Measurements from ENCODE around the gene KHDRBS2.

The KHDRBS2 gene

DNA sequence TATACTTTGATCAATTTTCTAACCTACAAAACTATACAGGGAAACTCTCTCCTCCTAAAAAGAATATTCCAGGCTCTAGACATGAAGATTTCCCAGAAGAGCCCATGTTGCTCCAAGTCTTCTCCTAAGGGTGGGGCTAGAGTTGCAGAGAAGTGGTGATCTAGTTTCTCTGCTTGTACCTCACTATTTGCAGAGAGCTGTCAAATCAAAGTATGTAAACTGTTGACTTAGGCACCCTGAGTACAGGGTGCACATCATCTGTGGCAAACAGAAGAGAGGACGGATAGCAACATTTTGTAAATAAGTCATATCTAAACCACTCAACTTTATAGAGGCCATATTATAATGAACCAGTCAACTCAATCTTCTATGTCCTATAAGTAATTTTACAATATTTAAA lies 250.1 kb downstream of the KHDRBS2 start:
- no peak overlapping the region for H3K27ac ChIP-seq (ENCODE audit: low read length)
- no peaks in the 10 kb centered on the region for H3K9me3 ChIP-seq (ENCODE audit: insufficient read depth, low read length)
- H3K4me1 ChIP-seq (ENCODE audit: low read length), result peaks cover 6% of the 10 kb centered on the region
- TF ChIP-seq, protein P1, sequence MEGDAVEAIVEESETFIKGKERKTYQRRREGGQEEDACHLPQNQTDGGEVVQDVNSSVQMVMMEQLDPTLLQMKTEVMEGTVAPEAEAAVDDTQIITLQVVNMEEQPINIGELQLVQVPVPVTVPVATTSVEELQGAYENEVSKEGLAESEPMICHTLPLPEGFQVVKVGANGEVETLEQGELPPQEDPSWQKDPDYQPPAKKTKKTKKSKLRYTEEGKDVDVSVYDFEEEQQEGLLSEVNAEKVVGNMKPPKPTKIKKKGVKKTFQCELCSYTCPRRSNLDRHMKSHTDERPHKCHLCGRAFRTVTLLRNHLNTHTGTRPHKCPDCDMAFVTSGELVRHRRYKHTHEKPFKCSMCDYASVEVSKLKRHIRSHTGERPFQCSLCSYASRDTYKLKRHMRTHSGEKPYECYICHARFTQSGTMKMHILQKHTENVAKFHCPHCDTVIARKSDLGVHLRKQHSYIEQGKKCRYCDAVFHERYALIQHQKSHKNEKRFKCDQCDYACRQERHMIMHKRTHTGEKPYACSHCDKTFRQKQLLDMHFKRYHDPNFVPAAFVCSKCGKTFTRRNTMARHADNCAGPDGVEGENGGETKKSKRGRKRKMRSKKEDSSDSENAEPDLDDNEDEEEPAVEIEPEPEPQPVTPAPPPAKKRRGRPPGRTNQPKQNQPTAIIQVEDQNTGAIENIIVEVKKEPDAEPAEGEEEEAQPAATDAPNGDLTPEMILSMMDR (IDR thresholded peaks at IDR 0.05; ENCODE audit: low read depth, low read length), result no peak
- no peak for TF ChIP-seq EZH2phosphoT487 (IDR thresholded peaks at IDR 0.05; ENCODE audit: low read depth)
- H3K9ac ChIP-seq (ENCODE audit: low read length), result no peak overlapping the region
- H3K4me2 ChIP-seq (ENCODE audit: low read length), result no peak overlapping the region
- H3K27me3 ChIP-seq (ENCODE audit: low read depth, low read length), result no peaks in the 10 kb centered on the region
- no peaks in the 10 kb centered on the region for H4K20me1 ChIP-seq (ENCODE audit: insufficient read depth, low read length)
- H3K79me2 ChIP-seq (ENCODE audit: low read length), result no peaks in the 10 kb centered on the region
- no peaks in the 10 kb centered on the region for H3K36me3 ChIP-seq (replicated peaks; ENCODE audit: low read depth, low read length)
- no peak overlapping the region for H2AFZ ChIP-seq (ENCODE audit: low read depth, low read length)
- no peak overlapping the region for H3K4me3 ChIP-seq (ENCODE audit: low read length)

DNA sequence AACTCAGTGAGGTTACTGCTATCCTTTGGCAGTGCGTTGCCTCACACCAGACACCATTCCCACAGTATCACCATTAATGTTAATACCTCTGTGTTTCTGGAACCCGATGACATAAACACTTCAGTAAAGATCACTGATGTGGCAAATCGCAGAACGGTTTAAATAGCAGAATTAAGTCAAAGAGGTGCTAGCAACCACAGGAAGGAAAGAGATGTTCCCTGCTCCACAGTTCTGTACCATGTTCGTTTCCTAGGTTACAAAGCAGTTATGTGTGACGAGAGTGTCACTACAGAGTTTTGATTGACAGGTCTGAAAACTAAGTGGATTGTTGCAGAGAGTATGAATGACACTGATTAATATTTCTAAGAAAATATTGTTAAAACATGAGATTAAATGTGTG lies 272.3 kb downstream of the KHDRBS2 start:
- H3K4me1 ChIP-seq (ENCODE audit: low read length), result no peaks in the 10 kb centered on the region
- H3K9ac ChIP-seq (ENCODE audit: low read length), result no peak overlapping the region
- H3K4me3 ChIP-seq (ENCODE audit: low read length), result no peak overlapping the region
- TF ChIP-seq, protein P1 (IDR thresholded peaks at IDR 0.05; ENCODE audit: low read depth, low read length), result no peak
- no peak for TF ChIP-seq EZH2phosphoT487 (IDR thresholded peaks at IDR 0.05; ENCODE audit: low read depth)
- H3K27me3 ChIP-seq (ENCODE audit: low read depth, low read length), result no peaks in the 10 kb centered on the region
- no peak overlapping the region for H3K4me2 ChIP-seq (ENCODE audit: low read length)
- H3K36me3 ChIP-seq (replicated peaks; ENCODE audit: low read depth, low read length), result no peaks in the 10 kb centered on the region
- no peaks in the 10 kb centered on the region for H3K79me2 ChIP-seq (ENCODE audit: low read length)
- no peak overlapping the region for H2AFZ ChIP-seq (ENCODE audit: low read depth, low read length)
- H3K27ac ChIP-seq (ENCODE audit: low read length), result no peak overlapping the region
- H4K20me1 ChIP-seq (ENCODE audit: insufficient read depth, low read length), result no peaks in the 10 kb centered on the region
- H3K9me3 ChIP-seq (ENCODE audit: insufficient read depth, low read length), result no peaks in the 10 kb centered on the region

DNA sequence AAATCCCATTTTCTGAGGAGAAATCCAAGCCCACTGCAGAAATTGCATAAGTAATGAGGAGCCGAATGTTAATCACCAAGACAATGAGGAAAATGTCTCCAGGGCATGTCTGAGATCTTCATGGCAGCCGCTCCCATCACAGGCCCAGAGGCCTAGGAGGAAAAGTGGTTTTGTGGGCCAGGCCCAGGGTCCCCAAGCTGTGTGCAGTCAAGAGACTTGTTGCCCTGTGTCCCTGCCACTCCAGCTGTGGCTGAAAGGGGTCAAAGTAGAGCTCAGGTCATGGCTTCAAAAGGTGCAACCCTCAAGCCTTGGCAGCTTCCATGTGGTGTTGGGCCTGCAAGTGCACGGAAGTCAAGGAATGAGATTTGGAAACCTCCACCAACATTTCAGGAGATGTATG lies 276.6 kb downstream of the KHDRBS2 start:
- no peaks in the 10 kb centered on the region for H3K27me3 ChIP-seq (ENCODE audit: low read depth, low read length)
- no peaks in the 10 kb centered on the region for H3K79me2 ChIP-seq (ENCODE audit: low read length)
- no peak for TF ChIP-seq EZH2phosphoT487 (IDR thresholded peaks at IDR 0.05; ENCODE audit: low read depth)
- TF ChIP-seq, protein P1 (IDR thresholded peaks at IDR 0.05; ENCODE audit: low read depth, low read length), result no peak
- no peaks in the 10 kb centered on the region for H3K36me3 ChIP-seq (replicated peaks; ENCODE audit: low read depth, low read length)
- no peak overlapping the region for H3K4me3 ChIP-seq (ENCODE audit: low read length)
- no peak overlapping the region for H2AFZ ChIP-seq (ENCODE audit: low read depth, low read length)
- H3K9ac ChIP-seq (ENCODE audit: low read length), result no peak overlapping the region
- H4K20me1 ChIP-seq (ENCODE audit: insufficient read depth, low read length), result no peaks in the 10 kb centered on the region
- H3K4me1 ChIP-seq (ENCODE audit: low read length), result no peaks in the 10 kb centered on the region
- no peaks in the 10 kb centered on the region for H3K9me3 ChIP-seq (ENCODE audit: insufficient read depth, low read length)
- no peak overlapping the region for H3K4me2 ChIP-seq (ENCODE audit: low read length)
- no peak overlapping the region for H3K27ac ChIP-seq (ENCODE audit: low read length)

DNA sequence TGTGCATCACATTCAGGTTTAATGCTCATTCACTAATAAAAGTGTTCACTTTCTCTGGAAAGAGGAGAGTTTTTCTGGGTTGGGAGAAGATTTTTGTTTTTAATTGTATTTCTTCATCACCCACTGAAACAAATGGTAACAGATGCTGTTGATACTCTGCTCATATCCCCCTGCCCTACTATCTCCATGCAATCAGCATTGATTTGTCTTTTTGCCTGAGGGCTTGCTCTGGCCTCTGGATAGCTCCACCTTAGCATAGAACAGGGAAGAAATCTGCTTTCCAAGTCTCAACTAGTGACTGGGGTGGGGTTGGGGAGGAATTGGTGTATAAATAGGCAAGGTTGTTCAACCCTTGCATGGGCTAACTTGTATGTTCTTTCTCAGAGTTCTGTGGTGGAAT lies 296.4 kb downstream of the KHDRBS2 start:
- Histone ChIP-seq H3K36me3 (replicated peaks; ENCODE audit: low read depth, low read length) (no peaks in the 10 kb centered on the region), H4K20me1 (ENCODE audit: insufficient read depth, low read length) (no peaks in the 10 kb centered on the region), H3K9ac (ENCODE audit: low read length) (no peak overlapping the region), H3K4me3 (ENCODE audit: low read length) (no peak overlapping the region), H3K4me1 (ENCODE audit: low read length) (no peaks in the 10 kb centered on the region), H3K27me3 (ENCODE audit: low read depth, low read length) (no peaks in the 10 kb centered on the region), H2AFZ (ENCODE audit: low read depth, low read length) (no peak overlapping the region), H3K27ac (ENCODE audit: low read length) (no peak overlapping the region), H3K79me2 (ENCODE audit: low read length) (no peaks in the 10 kb centered on the region), H3K9me3 (ENCODE audit: insufficient read depth, low read length) (no peaks in the 10 kb centered on the region), H3K4me2 (ENCODE audit: low read length) (no peak overlapping the region)
- no peak for TF ChIP-seq EZH2phosphoT487 (IDR thresholded peaks at IDR 0.05; ENCODE audit: low read depth)
- TF ChIP-seq, protein P1 (IDR thresholded peaks at IDR 0.05; ENCODE audit: low read depth, low read length), result no peak
